Measurements from ENCODE around the gene AFF3.
"Not testable (repeated sequence)": the region's sequence is repeated elsewhere in the genome, so short reads cannot be mapped to it uniquely, and the experiment has no call there.

AFF3 gene

DNA sequence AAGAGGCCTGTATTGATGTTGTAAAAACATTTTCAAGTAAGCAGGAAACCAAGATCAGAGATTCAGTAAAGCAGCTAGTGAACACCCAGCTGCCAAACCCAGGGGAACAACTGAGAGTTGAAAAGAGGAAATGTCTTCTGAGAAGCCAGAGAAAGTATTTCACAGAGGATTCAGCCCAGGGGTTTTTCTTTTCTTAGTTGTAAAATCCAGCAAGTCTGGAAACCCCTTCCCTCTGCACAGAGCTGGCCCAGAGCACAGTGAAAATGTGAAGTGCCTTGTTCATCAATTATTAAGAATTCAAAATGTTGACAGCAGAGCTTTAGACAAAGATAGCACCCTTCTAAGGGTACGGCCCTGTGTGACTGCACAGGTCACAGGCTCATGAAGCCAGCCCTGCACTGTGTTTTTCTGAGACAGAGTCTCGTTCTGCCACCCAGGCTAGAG is 28.4 kb downstream of the AFF3 start:
- no peak for DNase-seq (ENCODE audit: low read depth, low spot score)
- no peak for TF ChIP-seq CTCF (IDR thresholded peaks at IDR 0.05; ENCODE audit: low read depth, low read length)
- H3K4me3 ChIP-seq (ENCODE audit: low read depth, low read length), result no peak overlapping the region
- in situ Hi-C loops (cut with HindIII; ENCODE audit: low sequenced_read_pairs), result no loop called here

GRCh38 chr2:100110614-100111000 is 31.8 kb downstream of the AFF3 start:
- DNase-seq (ENCODE audit: low read depth, low spot score), result no peak
- H3K4me3 ChIP-seq (ENCODE audit: low read depth, low read length), result no peak overlapping the region
- in situ Hi-C loops (cut with HindIII; ENCODE audit: low sequenced_read_pairs), result no loop called here
- TF ChIP-seq CTCF (IDR thresholded peaks at IDR 0.05; ENCODE audit: low read depth, low read length), result no peak

DNA sequence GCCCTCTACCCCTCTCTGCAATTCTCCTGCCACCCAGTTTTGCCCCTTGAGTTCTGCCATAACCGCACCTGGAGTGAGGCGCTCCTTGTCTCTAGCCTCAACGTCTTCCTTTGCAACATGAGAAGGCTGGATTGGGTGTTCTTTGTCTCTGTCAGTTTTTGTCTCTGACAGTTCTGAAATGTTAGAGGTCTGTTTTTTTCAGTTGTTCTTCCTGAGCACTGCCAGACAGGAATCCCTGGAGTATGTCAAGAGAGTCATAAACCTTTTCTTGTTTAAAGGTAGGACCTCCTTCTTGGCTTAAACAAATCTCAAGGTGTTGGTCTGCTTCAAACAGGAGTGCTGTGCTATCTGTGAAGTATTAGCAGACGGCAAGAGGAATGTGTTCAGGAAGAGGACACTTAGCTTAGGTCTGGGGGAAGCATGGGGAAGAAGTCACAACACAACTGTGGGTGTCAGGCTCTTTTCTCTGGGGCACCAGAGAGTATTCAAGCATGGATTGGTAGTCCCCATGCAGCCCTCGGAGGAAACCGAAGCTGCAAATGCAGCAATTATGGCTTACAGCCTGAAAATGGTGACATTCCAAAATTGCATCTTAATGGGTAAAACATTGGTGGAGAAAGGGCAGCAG is 32.3 kb downstream of the AFF3 start:
- in situ Hi-C loops (cut with HindIII; ENCODE audit: low sequenced_read_pairs), result no loop called here
- no peak for TF ChIP-seq CTCF (IDR thresholded peaks at IDR 0.05; ENCODE audit: low read depth, low read length)
- no peak for DNase-seq (ENCODE audit: low read depth, low spot score)
- H3K4me3 ChIP-seq (ENCODE audit: low read depth, low read length), result no peak overlapping the region

- in situ Hi-C loops (cut with HindIII; ENCODE audit: low sequenced_read_pairs); DNase-seq (ENCODE audit: low read depth, low spot score); H3K4me3 ChIP-seq (ENCODE audit: low read depth, low read length): not testable (repeated sequence)
Measured at GRCh38 chr2:100108648-100109020, 33.8 kb downstream of the AFF3 start.

- TF ChIP-seq CTCF (IDR thresholded peaks at IDR 0.05; ENCODE audit: low read depth, low read length), result no peak
- no peak overlapping the region for H3K4me3 ChIP-seq (ENCODE audit: low read depth, low read length)
- in situ Hi-C loops (cut with HindIII; ENCODE audit: low sequenced_read_pairs), result no loop called here
- DNase-seq (ENCODE audit: low read depth, low spot score), result no peak
Measured at GRCh38 chr2:100107906-100108647, 34.3 kb downstream of the AFF3 start.

- DNase-seq (ENCODE audit: low read depth, low spot score), result no peak
- H3K4me3 ChIP-seq (ENCODE audit: low read depth, low read length), result no peak overlapping the region
- in situ Hi-C loops (cut with HindIII; ENCODE audit: low sequenced_read_pairs), result no loop called here
- no peak for TF ChIP-seq CTCF (IDR thresholded peaks at IDR 0.05; ENCODE audit: low read depth, low read length)
Measured at GRCh38 chr2:100107440-100107839, 35.0 kb downstream of the AFF3 start.

GRCh38 chr2:100106460-100106859 is 35.9 kb downstream of the AFF3 start:
- TF ChIP-seq CTCF (IDR thresholded peaks at IDR 0.05; ENCODE audit: low read depth, low read length), result no peak
- in situ Hi-C loops (cut with HindIII; ENCODE audit: low sequenced_read_pairs), result no loop called here
- H3K4me3 ChIP-seq (ENCODE audit: low read depth, low read length), result no peak overlapping the region
- DNase-seq (ENCODE audit: low read depth, low spot score), result peak; percentile 32
